ENCODE results near the gene KSR1.

The KSR1 gene

DNA sequence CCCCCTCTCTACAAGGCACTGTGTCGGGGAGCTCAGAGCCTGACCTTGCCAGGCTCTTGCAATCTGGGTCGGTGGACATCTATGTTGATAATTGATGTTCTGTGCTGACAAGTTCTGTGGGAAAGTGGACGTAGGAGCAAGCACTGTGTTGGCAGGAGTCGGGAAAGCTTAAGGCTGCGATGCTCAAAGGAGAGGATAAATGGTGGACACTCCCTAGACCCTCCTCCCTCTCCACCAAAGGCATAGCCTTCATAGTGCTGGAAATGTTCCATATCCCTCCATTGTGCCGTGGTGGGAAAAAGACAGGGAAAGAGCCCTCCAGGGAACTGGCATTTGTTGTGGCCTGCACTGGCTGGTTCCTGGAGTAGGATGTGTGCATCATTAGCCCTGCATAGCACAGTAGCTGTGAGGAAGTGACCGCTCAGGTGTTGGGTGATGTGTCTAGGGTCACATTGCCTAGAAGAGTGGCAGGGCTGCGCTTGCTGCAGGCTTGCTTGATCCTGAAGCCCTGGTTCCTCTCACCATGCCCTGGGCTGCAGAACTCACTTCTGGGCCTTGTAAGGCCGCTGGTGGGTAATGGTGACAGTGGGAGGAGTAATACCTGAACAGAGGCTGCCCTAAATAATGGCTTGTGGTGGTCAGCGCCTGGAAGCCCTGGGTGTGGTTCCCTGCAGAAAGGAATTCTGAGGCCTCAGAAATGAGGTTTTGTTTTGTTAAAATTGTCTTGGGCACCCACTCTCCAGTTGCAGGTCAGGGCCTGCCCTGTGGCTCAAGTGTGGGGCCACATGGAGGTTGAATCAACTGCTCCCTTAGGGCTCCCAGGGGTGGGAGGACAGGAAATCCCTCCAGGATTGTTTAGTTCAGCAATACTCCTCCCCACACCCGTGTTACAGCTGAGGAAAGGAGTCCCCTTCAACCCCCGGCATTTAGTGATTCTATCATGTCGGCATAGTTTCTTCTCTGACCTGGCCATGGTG is 62.6 kb downstream of the KSR1 start:
- DNase-seq, result no peak

- DNase-seq, result no peak
Observed at GRCh38 chr17:27519550-27519949, 63.3 kb downstream of the KSR1 start.

- DNase-seq, result no peak
Observed at GRCh38 chr17:27520491-27521185, 64.4 kb downstream of the KSR1 start.

GRCh38 chr17:27521281-27522027 is 65.2 kb downstream of the KSR1 start:
- no peak for DNase-seq

DNA sequence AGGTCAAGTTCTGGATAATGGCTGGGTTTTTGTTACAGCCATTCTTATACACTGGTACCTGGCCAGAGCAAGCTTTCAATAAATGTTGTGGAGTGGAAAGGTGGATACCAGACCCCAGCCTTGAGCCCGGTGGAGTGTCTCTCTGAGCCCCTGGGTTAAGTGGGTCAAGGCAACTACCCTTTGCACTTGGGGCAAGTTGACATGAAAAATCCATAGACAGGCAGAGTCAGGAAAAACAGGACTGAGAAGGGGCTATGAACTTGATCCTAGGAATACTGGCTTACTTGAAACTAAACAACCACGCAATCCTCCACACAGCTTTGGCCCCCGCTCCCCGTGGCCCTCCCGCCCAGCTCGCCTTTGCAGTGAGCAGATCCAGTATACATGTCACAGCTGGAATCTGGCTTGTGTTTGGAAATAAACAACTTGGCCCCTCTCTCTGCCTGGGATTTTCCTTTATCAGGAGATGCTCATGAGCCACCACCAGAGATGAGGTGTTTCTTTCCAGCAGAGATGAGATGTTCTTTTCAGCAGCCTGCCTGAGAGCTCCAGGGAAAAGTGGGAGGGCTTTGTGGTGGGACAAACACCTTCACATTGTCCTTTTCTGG is 65.9 kb downstream of the KSR1 start:
- DNase-seq, result no peak

DNA sequence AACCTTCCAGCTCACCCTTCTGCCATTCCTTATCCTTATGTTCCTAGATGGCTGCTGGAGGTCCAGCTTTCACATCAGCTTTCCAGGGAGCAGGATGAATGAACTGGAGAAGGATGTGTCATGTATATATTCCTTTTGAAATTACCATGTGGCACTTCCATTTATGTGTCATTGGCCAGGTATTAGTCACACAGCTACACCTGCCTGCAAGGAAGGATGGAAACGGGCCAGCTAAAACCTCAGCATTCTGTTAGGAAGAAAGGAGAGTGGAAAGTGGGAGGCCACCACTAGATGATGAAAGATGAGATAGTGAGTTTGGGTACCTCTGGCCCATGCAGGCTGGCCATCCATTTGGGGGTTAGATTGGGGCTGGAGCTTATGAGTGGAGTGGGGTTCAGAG is 67.5 kb downstream of the KSR1 start:
- no peak for DNase-seq

DNA sequence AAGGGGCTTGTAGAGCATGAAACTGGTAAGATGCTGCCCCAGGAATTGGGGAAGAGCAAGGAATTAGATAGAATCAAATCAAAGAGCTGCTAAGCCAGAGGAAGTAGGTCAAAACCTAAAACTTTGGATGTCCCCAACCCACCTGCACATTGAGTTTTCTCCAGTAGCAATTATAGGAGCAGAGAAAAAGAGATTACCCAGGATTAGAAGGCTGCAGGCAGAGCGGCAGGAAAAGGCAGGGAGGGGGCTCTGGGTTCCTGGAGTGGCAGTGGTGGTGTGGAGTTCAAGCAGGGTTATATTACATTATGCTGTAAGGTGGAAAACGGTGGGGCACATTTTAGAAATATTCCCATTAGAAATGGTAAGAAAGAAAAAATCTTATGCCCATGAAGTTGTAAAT is 68.3 kb downstream of the KSR1 start:
- no peak for DNase-seq

DNA sequence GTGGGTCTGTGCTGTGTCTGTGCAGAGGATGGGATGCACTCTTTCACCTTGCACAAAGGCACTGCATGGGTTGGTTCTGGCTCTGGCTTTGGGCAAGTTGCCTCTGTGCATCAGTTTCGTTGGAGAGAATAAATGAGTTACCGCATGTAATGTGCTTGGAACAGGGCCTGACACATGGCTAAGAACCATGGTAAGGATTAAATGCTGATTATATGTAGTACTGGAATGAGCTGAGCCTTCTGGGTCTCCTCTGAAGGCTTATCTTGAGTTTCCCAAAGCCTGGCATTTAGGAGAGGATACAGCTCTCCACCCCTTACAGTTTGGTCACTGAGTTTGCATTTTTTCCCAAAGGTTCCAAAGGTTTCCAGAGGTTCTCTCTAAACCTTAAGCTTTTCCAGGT is 69.1 kb downstream of the KSR1 start:
- no peak for DNase-seq

DNA sequence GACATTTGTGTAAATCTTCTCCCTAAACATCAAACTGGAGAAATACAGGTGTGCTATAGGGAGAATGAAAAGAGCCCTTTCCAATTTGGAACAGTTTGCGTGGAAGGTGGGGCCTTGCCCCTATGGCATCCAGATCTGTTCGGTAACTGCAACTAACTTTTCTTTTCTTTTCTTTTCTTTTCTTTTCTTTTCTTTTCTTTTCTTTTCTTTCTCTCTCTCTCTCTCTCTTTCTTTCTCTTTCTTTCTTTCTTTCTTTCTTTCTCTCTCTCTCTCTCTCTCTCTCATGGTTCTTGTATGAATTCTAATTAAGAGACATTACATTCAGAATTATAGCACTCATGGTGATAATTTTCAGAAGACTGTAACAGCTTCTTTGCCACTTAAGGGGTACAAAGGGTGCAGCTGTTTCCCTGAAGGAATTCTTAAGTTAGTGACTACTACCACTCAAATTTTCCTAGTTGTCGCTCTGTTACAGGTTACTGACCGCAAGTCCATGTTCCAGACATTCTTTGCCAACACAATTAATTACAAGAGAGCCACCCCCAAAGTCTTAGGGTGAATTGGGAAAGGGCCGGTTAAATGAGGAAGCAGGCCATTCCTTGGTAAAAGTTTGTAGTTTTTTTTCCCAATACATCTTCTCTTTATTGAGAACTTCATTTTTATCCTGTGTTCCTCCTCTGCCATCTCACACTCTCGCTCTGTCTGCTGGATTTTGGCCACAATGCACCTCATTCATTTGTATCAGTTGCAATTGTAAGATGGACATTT is 69.8 kb downstream of the KSR1 start:
- DNase-seq, result no peak

DNA sequence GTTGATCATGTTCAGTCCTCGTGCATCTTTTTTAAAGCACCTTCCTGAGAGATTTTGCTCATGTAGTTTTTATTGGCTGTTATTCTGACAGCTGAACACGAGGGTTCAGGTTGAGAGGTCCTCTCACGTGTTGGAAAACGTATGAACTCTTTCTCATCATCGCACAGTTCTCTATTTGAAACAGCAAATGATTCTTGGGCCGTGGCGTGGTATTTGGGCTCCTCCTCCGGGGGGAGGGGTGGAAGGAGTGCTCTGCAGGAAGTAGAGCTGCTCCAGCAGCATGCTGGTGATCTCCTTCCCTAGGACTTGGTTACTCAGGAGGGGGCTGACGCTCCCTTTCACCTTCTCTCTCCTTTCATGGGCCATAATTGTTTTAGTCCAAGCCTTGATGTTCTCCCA is 70.4 kb downstream of the KSR1 start:
- no peak for DNase-seq

DNA sequence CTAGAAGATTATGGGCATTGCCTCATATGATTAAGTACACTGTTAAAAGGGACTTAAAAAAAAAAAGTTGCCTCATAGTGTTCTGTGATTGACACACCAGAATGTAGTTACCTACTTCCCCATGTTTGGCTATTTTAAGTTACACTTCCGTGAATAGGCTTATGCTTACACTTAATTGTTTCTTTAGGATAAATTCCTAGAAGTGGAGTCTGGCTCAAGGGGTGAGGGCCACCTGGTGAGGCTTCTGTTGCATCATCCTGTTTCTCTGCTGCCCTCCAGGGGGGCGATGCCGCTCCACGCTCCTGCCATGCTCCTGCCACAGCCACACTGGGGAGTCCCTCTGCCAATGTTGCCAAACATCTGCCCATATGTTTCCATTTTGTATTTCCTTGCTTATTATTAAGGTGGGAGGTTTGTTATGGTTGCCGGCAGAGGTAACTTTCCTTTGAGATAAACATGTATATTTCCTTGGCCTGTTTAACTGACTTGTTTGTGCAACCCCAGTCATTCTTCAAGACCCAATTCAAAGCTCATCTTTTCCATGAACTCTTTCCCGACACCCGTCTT is 73.1 kb downstream of the KSR1 start:
- no peak for DNase-seq

GRCh38 chr17:27530764-27531391 is 74.6 kb downstream of the KSR1 start:
- no peak for DNase-seq

DNA sequence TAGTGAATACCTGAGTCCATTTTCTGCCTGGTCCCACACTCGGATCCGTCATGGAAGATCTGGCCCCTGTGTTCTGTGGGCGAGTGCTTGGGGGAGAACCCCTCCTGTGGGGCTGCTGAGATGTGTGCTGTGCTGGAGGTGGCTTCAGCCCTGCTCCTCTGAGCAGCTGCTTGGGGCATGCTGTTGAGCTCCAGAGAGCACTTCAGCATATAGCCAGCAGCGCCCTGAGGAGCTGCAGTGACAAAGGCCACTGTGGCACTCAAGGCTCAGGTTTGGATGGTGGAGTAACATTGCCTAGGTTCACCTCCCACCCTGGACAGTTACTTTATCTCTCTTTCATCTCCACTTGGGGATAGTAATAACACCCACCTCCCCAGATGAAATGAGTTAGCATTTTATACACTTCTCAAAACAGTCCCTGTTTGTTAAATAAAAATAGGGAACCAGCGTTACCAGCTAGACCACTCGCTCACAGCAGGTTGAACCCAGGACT is 75.3 kb downstream of the KSR1 start:
- no peak for DNase-seq

DNA sequence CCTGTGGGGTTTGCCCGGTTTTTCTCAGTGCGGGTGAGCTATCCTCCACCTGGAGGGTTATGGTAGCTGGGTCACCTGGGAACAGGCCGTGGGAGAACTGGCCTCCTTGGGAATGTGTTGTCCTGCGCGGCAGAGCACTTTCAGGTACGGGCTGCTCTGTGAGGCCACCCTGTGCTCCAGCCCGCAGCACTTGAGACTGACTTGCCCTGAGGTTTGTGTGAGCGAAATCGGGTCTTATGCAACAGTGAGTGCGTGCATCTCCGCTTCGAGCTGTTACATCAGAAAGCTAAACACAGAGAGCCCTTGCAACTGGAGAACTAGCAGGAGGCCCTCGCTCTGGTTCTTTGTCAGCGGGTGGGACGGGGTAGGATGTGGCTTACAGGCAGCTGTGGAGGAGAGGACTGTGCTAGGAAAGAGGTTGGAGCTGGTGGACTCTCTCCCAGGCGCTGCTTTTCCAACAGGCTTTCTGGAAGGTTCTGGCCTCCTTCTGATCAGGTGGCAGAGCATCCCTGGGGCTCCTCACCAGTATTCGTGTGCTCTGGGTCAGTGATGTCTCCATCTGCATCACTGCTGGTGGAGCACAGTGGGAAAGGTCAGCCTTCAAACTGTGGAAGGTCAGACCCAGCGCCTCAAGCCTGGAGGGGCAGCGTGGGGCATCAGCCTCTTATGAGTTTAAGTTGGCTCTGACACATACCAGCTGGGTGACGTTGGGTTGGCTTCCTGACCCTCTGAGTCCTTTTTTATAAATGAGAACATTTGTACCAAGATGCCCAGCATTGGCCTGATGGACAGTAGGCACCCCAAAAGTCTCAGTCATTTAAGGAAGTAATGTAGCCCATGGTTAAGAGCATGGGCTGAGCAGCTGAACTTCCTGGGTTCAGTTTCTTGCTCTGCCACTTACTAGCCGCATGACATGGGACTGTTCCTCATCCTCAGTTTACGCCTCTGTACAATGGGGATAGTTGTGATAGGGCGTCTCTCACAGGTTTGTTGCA is 76.3 kb downstream of the KSR1 start:
- no peak for DNase-seq

- DNase-seq, result no peak
Observed at GRCh38 chr17:27533874-27534815, 77.9 kb downstream of the KSR1 start.

- no peak for DNase-seq
Observed at GRCh38 chr17:27535178-27535928, 79.1 kb downstream of the KSR1 start.

DNA sequence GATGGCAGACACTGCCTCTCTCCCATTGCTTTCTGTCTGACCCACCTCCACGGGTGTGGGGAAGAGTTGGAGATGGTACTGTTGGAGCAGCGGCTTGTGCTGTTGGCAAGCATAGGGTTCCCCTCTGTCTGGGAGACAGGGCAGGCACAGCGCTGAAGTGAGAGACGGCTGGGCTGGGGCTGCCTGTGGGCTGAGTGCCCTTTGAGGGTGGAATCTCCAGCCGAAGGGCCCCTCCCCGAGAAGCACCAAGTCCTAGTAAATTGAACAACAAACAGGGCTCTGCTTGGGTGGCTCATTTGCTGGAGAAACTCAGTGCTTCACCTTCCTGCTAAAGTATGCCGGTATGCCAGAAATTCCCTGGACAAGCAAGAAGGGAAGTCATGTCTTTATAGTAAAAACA is 79.7 kb downstream of the KSR1 start:
- DNase-seq, result no peak

GRCh38 chr17:27536781-27537180 is 80.5 kb downstream of the KSR1 start:
- no peak for DNase-seq

All from central memory CD4-positive, alpha-beta T cell (primary cell).